ENCODE results near the gene QRSL1.
"Not testable (repeated sequence)": the region's sequence is repeated elsewhere in the genome, so short reads cannot be mapped to it uniquely, and the experiment has no call there.

QRSL1 gene

GRCh38 chr6:106629103-106629858 is at the start of gene QRSL1, which contains the start of gene RTN4IP1:
Gene QRSL1 (plus strand): TSS chr6:106629578. CDS start chr6:106629682, 104 bp downstream.
Gene RTN4IP1 (minus strand): TSS chr6:106629498. CDS start chr6:106629021, 477 bp downstream.
- peak; percentile 93 for DNase-seq

GRCh38 chr6:106581468-106581867 is 47.9 kb upstream of the QRSL1 start:
- no peak for DNase-seq

GRCh38 chr6:106586815-106587415 is 42.5 kb upstream of the QRSL1 start:
- no peak for DNase-seq

GRCh38 chr6:106588937-106589336 is 40.4 kb upstream of the QRSL1 start:
- DNase-seq, result not testable (repeated sequence)

GRCh38 chr6:106591111-106591825 is 38.1 kb upstream of the QRSL1 start:
- DNase-seq, result no peak

- DNase-seq, result no peak
Measured at GRCh38 chr6:106599440-106599839, 29.9 kb upstream of the QRSL1 start.

GRCh38 chr6:106600329-106600728 is 29.0 kb upstream of the QRSL1 start:
- no peak for DNase-seq

- peak; percentile 64 for DNase-seq
Measured at GRCh38 chr6:106608080-106608668, 21.2 kb upstream of the QRSL1 start.

GRCh38 chr6:106609699-106610098 is 19.7 kb upstream of the QRSL1 start:
- DNase-seq, result peak; percentile 51

GRCh38 chr6:106611030-106611429 is 18.3 kb upstream of the QRSL1 start:
- no peak for DNase-seq

- DNase-seq, result no peak
Measured at GRCh38 chr6:106612671-106613416, 16.5 kb upstream of the QRSL1 start.

- no peak for DNase-seq
Measured at GRCh38 chr6:106613590-106613989, 15.8 kb upstream of the QRSL1 start.

GRCh38 chr6:106614166-106614565 is 15.2 kb upstream of the QRSL1 start:
- no peak for DNase-seq

- DNase-seq, result no peak
Measured at GRCh38 chr6:106614592-106615257, 14.7 kb upstream of the QRSL1 start.

- DNase-seq, result no peak
Measured at GRCh38 chr6:106617302-106617701, 12.1 kb upstream of the QRSL1 start.

- DNase-seq, result no peak
Measured at GRCh38 chr6:106617857-106618256, 11.5 kb upstream of the QRSL1 start.

GRCh38 chr6:106618324-106618723 is 11.1 kb upstream of the QRSL1 start:
- DNase-seq, result no peak

- DNase-seq, result no peak
Measured at GRCh38 chr6:106619223-106619622, 10.2 kb upstream of the QRSL1 start.

GRCh38 chr6:106620931-106621672 is 8.3 kb upstream of the QRSL1 start:
- no peak for DNase-seq

- no peak for DNase-seq
Measured at GRCh38 chr6:106622412-106622811, 7.0 kb upstream of the QRSL1 start.

GRCh38 chr6:106623039-106623438 is 6.3 kb upstream of the QRSL1 start:
- DNase-seq, result no peak

Data from NCI-H146 (cell line).